ENCODE measurements around the gene KASH5.
A peak's percentile ranks its signal among the peaks of the same experiment; 100 is the strongest.

Gene KASH5

GRCh38 chr19:49390131-49390928, 2.3 kb downstream of the KASH5 start:
- TF ChIP-seq EZH2phosphoT487 (IDR thresholded peaks at IDR 0.05; ENCODE audit: borderline replicate concordance, low read length), result no peak
- TF ChIP-seq CTCF (IDR thresholded peaks at IDR 0.05; ENCODE audit: low read depth, low read length, poor library complexity, severe bottlenecking), result no peak
- Histone ChIP-seq H3K4me3 (ENCODE audit: low read length) (peak overlapping the region; percentile 21), H3K79me2 (ENCODE audit: control insufficient read depth, low read length) (no peaks in the 10 kb centered on the region), H3K36me3 (ENCODE audit: control insufficient read depth, low read length) (no peaks in the 10 kb centered on the region), H3K9me3 (ENCODE audit: control insufficient read depth, insufficient read depth, low read length) (no peaks in the 10 kb centered on the region), H3K9me2 (replicated peaks; ENCODE audit: control insufficient read depth, low read length) (no peaks in the 10 kb centered on the region), H4K20me1 (ENCODE audit: control insufficient read depth, insufficient read depth, low read depth, low read length) (no peaks in the 10 kb centered on the region), H3K27ac (ENCODE audit: low read depth, low read length) (0 out of 2 replicates have a peak overlapping the region, but pooled peaks have one; percentile 39), H3F3A (ENCODE audit: control insufficient read depth, insufficient read depth) (peaks cover 9% of the 10 kb centered on the region), H3K4me2 (ENCODE audit: low read length) (peak overlapping the region; percentile 57), H3K27me3 (ENCODE audit: control insufficient read depth, low read length) (no peaks in the 10 kb centered on the region), H3K4me1 (ENCODE audit: control insufficient read depth, low read length) (peaks cover 59% of the 10 kb centered on the region)

- Histone ChIP-seq H3K79me2 (ENCODE audit: control insufficient read depth, low read length) (no peaks in the 10 kb centered on the region), H3K4me1 (ENCODE audit: control insufficient read depth, low read length) (peaks cover 59% of the 10 kb centered on the region), H3K27me3 (ENCODE audit: control insufficient read depth, low read length) (no peaks in the 10 kb centered on the region), H3F3A (ENCODE audit: control insufficient read depth, insufficient read depth) (peaks cover 9% of the 10 kb centered on the region), H3K9me2 (replicated peaks; ENCODE audit: control insufficient read depth, low read length) (no peaks in the 10 kb centered on the region), H3K4me3 (ENCODE audit: low read length) (peak overlapping the region; percentile 21), H3K4me2 (ENCODE audit: low read length) (peak overlapping the region; percentile 57), H4K20me1 (ENCODE audit: control insufficient read depth, insufficient read depth, low read depth, low read length) (no peaks in the 10 kb centered on the region), H3K36me3 (ENCODE audit: control insufficient read depth, low read length) (no peaks in the 10 kb centered on the region), H3K9me3 (ENCODE audit: control insufficient read depth, insufficient read depth, low read length) (no peaks in the 10 kb centered on the region), H3K27ac (ENCODE audit: low read depth, low read length) (peak overlapping the region; percentile 39)
- no peak for TF ChIP-seq CTCF (IDR thresholded peaks at IDR 0.05; ENCODE audit: low read depth, low read length, poor library complexity, severe bottlenecking)
- TF ChIP-seq EZH2phosphoT487 (IDR thresholded peaks at IDR 0.05; ENCODE audit: borderline replicate concordance, low read length), result no peak
Observed at GRCh38 chr19:49390929-49391359, 2.9 kb downstream of the KASH5 start.

GRCh38 chr19:49391581-49392399, 3.7 kb downstream of the KASH5 start:
- TF ChIP-seq CTCF (IDR thresholded peaks at IDR 0.05; ENCODE audit: low read depth, low read length, poor library complexity, severe bottlenecking) (peak; percentile 96), EZH2phosphoT487 (IDR thresholded peaks at IDR 0.05; ENCODE audit: borderline replicate concordance, low read length) (no peak)
- Histone ChIP-seq H3K27ac (ENCODE audit: low read depth, low read length) (peak overlapping the region; percentile 39), H3K4me2 (ENCODE audit: low read length) (peak overlapping the region; percentile 57)

More at GRCh38 chr19:49391581-49392399, 3.7 kb downstream of the KASH5 start:
- no peaks in the 10 kb centered on the region for H3K27me3 ChIP-seq (ENCODE audit: control insufficient read depth, low read length)
- H3K79me2 ChIP-seq (ENCODE audit: control insufficient read depth, low read length), result no peaks in the 10 kb centered on the region
- no peaks in the 10 kb centered on the region for H4K20me1 ChIP-seq (ENCODE audit: control insufficient read depth, insufficient read depth, low read depth, low read length)
- H3K36me3 ChIP-seq (ENCODE audit: control insufficient read depth, low read length), result no peaks in the 10 kb centered on the region
- H3K9me2 ChIP-seq (replicated peaks; ENCODE audit: control insufficient read depth, low read length), result no peaks in the 10 kb centered on the region
- peak overlapping the region; percentile 26 for H3K4me3 ChIP-seq (ENCODE audit: low read length)
- peaks cover 9% of the 10 kb centered on the region for H3F3A ChIP-seq (ENCODE audit: control insufficient read depth, insufficient read depth)
- H3K4me1 ChIP-seq (ENCODE audit: control insufficient read depth, low read length), result peaks cover 57% of the 10 kb centered on the region
- H3K9me3 ChIP-seq (ENCODE audit: control insufficient read depth, insufficient read depth, low read length), result no peaks in the 10 kb centered on the region

Data from DOHH2 (cell line).